Hypothalamus (tissue), 51 donors: ENCODE results near the gene MBOAT2.
"Not testable (repeated sequence)": the region's sequence is repeated elsewhere in the genome, so short reads cannot be mapped to it uniquely, and the experiment has no call there.

ENCODE experiments used
- DNase-seq, 51 donors: peaks; one replicate each; lab custom pipeline; 2025; lab: John Stamatoyannopoulos, UW

Gene MBOAT2

GRCh38 chr2:8994386-8994785 is 9.1 kb downstream of the MBOAT2 start:
- no peak for DNase-seq

GRCh38 chr2:8993902-8994278 is 9.6 kb downstream of the MBOAT2 start:
- no peak for DNase-seq

- no peak for DNase-seq
These were observed 10.1 kb downstream of the MBOAT2 start for GRCh38 chr2:8993196-8993901.

GRCh38 chr2:8992643-8993042 is 10.8 kb downstream of the MBOAT2 start:
- DNase-seq, result no peak

- no peak for DNase-seq
These were observed 13.9 kb downstream of the MBOAT2 start for GRCh38 chr2:8989536-8990079.

- no peak for DNase-seq
These were observed 16.1 kb downstream of the MBOAT2 start for GRCh38 chr2:8987410-8987809.

GRCh38 chr2:8986327-8986976 is 17.0 kb downstream of the MBOAT2 start:
- DNase-seq, result no peak

- no peak for DNase-seq
These were observed 17.7 kb downstream of the MBOAT2 start for GRCh38 chr2:8985561-8986326.

- DNase-seq, result no peak
These were observed 18.6 kb downstream of the MBOAT2 start for GRCh38 chr2:8984855-8985254.

GRCh38 chr2:8984157-8984556 is 19.3 kb downstream of the MBOAT2 start:
- DNase-seq, result no peak

- no peak for DNase-seq
These were observed 19.9 kb downstream of the MBOAT2 start for GRCh38 chr2:8983571-8983970.

GRCh38 chr2:8981876-8982275 is 21.6 kb downstream of the MBOAT2 start:
- no peak for DNase-seq

GRCh38 chr2:8980096-8980495 is 23.4 kb downstream of the MBOAT2 start:
- no peak for DNase-seq

GRCh38 chr2:8977758-8978157 is 25.7 kb downstream of the MBOAT2 start:
- no peak for DNase-seq

GRCh38 chr2:8976442-8977259 is 26.8 kb downstream of the MBOAT2 start:
- DNase-seq, result no peak

- no peak for DNase-seq
These were observed 29.5 kb downstream of the MBOAT2 start for GRCh38 chr2:8974016-8974415.

- not testable (repeated sequence) for DNase-seq
These were observed 30.5 kb downstream of the MBOAT2 start for GRCh38 chr2:8973017-8973416.

GRCh38 chr2:8972535-8972934 is 30.9 kb downstream of the MBOAT2 start:
- not testable (repeated sequence) for DNase-seq

- not testable (repeated sequence) for DNase-seq
These were observed 34.1 kb downstream of the MBOAT2 start for GRCh38 chr2:8969348-8969747.

- no peak for DNase-seq
These were observed 37.2 kb downstream of the MBOAT2 start for GRCh38 chr2:8966123-8966908.
